Liver (tissue), 3 donors: ENCODE measurements around the gene HNRNPA0.

Experiments used
- GABPA ChIP-seq, 2 donors: IDR thresholded peaks in 1 of 2; conservative IDR thresholded peaks in 1 of 2; 2 replicates each; pipeline ENCODE4 v1.6.1; 2016; ENCODE audit warnings: antibody characterized with exemption in 2 of 2, mild to moderate bottlenecking in 1 of 2, moderate library complexity in 1 of 2
- JUND ChIP-seq, 2 donors: IDR thresholded peaks; 2 replicates each; pipeline ENCODE4 v1.6.1; 2016; ENCODE audit warnings: antibody characterized with exemption in 2 of 2
- RAD21 ChIP-seq, 2 donors: IDR thresholded peaks; 2 replicates each; pipeline ENCODE4 v1.6.1; 2016; ENCODE audit warnings: antibody characterized with exemption in 2 of 2, mild to moderate bottlenecking in 2 of 2
- RXRA ChIP-seq, 2 donors: IDR thresholded peaks; 2 replicates each; pipeline ENCODE4 v1.6.1; 2017 to 2018; ENCODE audit warnings: antibody characterized with exemption in 2 of 2, mild to moderate bottlenecking in 1 of 2
- SP1 ChIP-seq: IDR thresholded peaks from 2 replicates; pipeline ENCODE4 v1.6.1; 2018; ENCODE audit warnings: antibody characterized with exemption, mild to moderate bottlenecking
- TAF1 ChIP-seq: conservative IDR thresholded peaks from 2 replicates; pipeline ENCODE4 v1.6.1; 2016; ENCODE audit warnings: antibody characterized with exemption, mild to moderate bottlenecking
- YY1 ChIP-seq: IDR thresholded peaks from 2 replicates; pipeline ENCODE4 v1.6.1; 2016; ENCODE audit warnings: antibody characterized with exemption, mild to moderate bottlenecking
- TF ChIP-seq, protein P1 (sequence below): fragments of 150-350 bp; IDR thresholded peaks from 2 replicates; pipeline ENCODE4 v1.5.1; 2017; ENCODE audit warnings: improper control_type of control experiment, low read depth, low read length; ENCODE audit not compliant: missing input control
- TF ChIP-seq, protein P2 (sequence below): IDR thresholded peaks from 2 replicates; pipeline ENCODE4 v1.6.1; 2016; ENCODE audit warnings: antibody characterized with exemption
- TF ChIP-seq, protein P3 (sequence below): IDR thresholded peaks from 2 replicates; pipeline ENCODE4 v1.6.1; 2016; ENCODE audit warnings: antibody characterized with exemption
- TF ChIP-seq, protein P4 (sequence below): IDR thresholded peaks from 2 replicates; pipeline ENCODE4 v1.6.1; 2016; ENCODE audit warnings: antibody characterized with exemption, mild to moderate bottlenecking
- donor health status: healthy.
- donor health status: healthy.

DNA sequence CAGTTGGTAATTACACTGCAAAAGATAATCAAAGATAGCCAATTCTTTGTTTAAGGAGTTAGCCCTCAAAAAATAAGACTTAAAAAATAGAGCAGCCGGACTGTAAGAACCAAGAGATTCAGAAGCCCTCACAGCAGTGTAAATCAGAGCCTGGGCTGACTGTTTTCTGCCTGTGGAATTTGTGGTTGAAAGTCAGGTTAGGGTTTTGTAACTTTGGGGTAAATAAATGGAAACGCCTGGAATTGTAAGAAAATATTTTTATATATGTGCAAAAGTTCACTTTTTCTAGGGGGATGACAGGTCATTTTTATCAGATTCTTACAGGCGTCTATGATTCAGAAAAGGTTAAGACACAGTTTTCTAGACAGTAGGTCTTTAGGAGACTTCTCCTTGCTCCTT lies 53.9 kb downstream of the HNRNPA0 start:
- TF ChIP-seq, protein P1, sequence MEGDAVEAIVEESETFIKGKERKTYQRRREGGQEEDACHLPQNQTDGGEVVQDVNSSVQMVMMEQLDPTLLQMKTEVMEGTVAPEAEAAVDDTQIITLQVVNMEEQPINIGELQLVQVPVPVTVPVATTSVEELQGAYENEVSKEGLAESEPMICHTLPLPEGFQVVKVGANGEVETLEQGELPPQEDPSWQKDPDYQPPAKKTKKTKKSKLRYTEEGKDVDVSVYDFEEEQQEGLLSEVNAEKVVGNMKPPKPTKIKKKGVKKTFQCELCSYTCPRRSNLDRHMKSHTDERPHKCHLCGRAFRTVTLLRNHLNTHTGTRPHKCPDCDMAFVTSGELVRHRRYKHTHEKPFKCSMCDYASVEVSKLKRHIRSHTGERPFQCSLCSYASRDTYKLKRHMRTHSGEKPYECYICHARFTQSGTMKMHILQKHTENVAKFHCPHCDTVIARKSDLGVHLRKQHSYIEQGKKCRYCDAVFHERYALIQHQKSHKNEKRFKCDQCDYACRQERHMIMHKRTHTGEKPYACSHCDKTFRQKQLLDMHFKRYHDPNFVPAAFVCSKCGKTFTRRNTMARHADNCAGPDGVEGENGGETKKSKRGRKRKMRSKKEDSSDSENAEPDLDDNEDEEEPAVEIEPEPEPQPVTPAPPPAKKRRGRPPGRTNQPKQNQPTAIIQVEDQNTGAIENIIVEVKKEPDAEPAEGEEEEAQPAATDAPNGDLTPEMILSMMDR: no peak
- TF ChIP-seq GABPA (IDR thresholded peaks at IDR 0.05 in 1 of 2, conservative IDR thresholded peaks at IDR 0.05 in 1 of 2) (no peak), SP1 (no peak), RXRA (IDR thresholded peaks at IDR 0.05) (no peak), YY1 (no peak), JUND (IDR thresholded peaks at IDR 0.05) (no peak), TAF1 (no peak), RAD21 (IDR thresholded peaks at IDR 0.05) (no peak)
- TF ChIP-seq, protein P2, sequence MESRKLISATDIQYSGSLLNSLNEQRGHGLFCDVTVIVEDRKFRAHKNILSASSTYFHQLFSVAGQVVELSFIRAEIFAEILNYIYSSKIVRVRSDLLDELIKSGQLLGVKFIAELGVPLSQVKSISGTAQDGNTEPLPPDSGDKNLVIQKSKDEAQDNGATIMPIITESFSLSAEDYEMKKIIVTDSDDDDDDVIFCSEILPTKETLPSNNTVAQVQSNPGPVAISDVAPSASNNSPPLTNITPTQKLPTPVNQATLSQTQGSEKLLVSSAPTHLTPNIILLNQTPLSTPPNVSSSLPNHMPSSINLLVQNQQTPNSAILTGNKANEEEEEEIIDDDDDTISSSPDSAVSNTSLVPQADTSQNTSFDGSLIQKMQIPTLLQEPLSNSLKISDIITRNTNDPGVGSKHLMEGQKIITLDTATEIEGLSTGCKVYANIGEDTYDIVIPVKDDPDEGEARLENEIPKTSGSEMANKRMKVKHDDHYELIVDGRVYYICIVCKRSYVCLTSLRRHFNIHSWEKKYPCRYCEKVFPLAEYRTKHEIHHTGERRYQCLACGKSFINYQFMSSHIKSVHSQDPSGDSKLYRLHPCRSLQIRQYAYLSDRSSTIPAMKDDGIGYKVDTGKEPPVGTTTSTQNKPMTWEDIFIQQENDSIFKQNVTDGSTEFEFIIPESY: no peak
- TF ChIP-seq, protein P3, sequence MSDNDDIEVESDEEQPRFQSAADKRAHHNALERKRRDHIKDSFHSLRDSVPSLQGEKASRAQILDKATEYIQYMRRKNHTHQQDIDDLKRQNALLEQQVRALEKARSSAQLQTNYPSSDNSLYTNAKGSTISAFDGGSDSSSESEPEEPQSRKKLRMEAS: no peak
- TF ChIP-seq, protein P4, sequence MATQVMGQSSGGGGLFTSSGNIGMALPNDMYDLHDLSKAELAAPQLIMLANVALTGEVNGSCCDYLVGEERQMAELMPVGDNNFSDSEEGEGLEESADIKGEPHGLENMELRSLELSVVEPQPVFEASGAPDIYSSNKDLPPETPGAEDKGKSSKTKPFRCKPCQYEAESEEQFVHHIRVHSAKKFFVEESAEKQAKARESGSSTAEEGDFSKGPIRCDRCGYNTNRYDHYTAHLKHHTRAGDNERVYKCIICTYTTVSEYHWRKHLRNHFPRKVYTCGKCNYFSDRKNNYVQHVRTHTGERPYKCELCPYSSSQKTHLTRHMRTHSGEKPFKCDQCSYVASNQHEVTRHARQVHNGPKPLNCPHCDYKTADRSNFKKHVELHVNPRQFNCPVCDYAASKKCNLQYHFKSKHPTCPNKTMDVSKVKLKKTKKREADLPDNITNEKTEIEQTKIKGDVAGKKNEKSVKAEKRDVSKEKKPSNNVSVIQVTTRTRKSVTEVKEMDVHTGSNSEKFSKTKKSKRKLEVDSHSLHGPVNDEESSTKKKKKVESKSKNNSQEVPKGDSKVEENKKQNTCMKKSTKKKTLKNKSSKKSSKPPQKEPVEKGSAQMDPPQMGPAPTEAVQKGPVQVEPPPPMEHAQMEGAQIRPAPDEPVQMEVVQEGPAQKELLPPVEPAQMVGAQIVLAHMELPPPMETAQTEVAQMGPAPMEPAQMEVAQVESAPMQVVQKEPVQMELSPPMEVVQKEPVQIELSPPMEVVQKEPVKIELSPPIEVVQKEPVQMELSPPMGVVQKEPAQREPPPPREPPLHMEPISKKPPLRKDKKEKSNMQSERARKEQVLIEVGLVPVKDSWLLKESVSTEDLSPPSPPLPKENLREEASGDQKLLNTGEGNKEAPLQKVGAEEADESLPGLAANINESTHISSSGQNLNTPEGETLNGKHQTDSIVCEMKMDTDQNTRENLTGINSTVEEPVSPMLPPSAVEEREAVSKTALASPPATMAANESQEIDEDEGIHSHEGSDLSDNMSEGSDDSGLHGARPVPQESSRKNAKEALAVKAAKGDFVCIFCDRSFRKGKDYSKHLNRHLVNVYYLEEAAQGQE: no peak
